Endothelial cell of umbilical vein (primary cell): ENCODE results near the gene XYLB.

Experiments
- CTCF ChIP-seq, 2 donors: IDR thresholded peaks; 1 replicate in 1 of 2; 2 replicates in 1 of 2; pipeline ENCODE4 v1.5.1; 2011; ENCODE audit warnings: low read length in 2 of 2, mild to moderate bottlenecking in 2 of 2, moderate library complexity in 2 of 2, control low read depth in 1 of 2, inconsistent platforms in 1 of 2, low read depth in 1 of 2; ENCODE audit not compliant: insufficient read depth in 1 of 2; ENCODE audit errors: extremely low read depth in 1 of 2
- EZH2 ChIP-seq: IDR thresholded peaks from 2 replicates; pipeline ENCODE4 v1.6.1; 2012; ENCODE audit warnings: borderline replicate concordance, low read depth, mild to moderate bottlenecking, moderate library complexity, low read length, inconsistent platforms; ENCODE audit not compliant: severe bottlenecking
- FOS ChIP-seq: IDR thresholded peaks from 2 replicates; pipeline ENCODE4 v1.6.1; 2011; ENCODE audit warnings: mild to moderate bottlenecking, low read length, moderate library complexity, borderline replicate concordance; ENCODE audit not compliant: insufficient read depth
- MAX ChIP-seq: IDR thresholded peaks from 2 replicates; pipeline ENCODE4 v1.6.1; 2011; ENCODE audit not compliant: insufficient read depth, insufficient read length
- MYC ChIP-seq: IDR thresholded peaks from one replicate; pipeline ENCODE4 v1.6.1; 2011; ENCODE audit warnings: mild to moderate bottlenecking, low read depth, low read length
- POLR2A ChIP-seq: IDR thresholded peaks from 2 replicates; pipeline ENCODE4 v1.6.1; 2012; ENCODE audit warnings: low read depth, mild to moderate bottlenecking, control low read depth, low read length
- POLR2AphosphoS5 ChIP-seq: IDR thresholded peaks from 2 replicates; pipeline ENCODE4 v1.6.1; 2012; ENCODE audit warnings: low read depth, mild to moderate bottlenecking, control low read depth, low read length, moderate library complexity; ENCODE audit not compliant: insufficient read depth

DNA sequence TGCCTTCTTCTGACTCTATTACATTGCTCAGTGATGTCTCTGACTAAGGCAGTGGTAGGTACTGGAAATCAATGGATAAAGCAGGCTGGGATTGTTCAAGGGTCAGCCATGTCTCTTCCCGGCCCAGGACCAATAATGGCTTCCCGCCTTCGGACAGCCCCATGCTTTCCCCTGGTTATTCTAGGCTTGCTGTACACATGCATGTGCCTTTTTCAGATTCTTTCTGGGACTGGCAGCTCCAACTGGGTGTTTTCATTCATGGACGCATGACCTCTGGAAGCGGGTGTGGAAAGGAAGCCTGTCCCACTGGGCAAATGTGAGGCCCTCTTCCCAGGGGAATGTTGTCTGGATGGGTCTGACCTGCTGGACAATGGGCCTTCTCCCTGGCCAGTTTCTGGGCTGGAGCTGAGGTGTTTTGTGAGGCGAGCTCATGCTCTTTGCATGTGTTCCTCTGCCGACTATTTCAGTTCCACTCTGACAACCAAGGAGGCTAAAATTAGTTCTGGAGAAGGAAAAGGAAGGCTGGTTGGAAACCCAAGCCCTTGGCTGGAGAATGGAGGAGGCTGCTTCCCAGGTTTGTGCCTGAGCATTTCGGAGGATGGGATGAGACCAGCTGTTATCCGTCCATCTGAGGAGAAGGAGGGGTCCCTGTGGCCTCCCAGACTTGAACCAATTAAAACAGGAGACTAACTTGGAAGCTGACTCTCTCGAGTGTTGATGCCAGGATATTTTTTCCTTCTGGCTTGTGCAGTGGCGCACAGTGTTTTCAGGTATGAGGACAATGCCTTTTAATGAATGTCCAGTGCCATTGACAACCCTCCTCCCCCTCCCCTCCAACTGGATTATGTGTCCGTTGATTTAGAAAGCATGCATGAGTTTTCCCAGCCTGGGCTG, 114.0 kb downstream of the XYLB start:
- TF ChIP-seq MAX (no peak), CTCF (IDR thresholded peaks at IDR 0.05; ENCODE audit: extremely low read depth in 1 of 2, insufficient read depth in 1 of 2, low read depth in 1 of 2, low read length in 2 of 2) (no peak), EZH2 (no peak), POLR2A (no peak), MYC (no peak), POLR2AphosphoS5 (no peak), FOS (no peak)
